Body of pancreas (tissue), 4 donors: ENCODE data around the gene RGS12.

Experiments used
- POLR2A ChIP-seq, 3 donors: fragments of 450-650 bp; IDR thresholded peaks; one replicate each; pipeline ENCODE4 v1.6.1; 2016; ENCODE audit warnings: antibody characterized with exemption in 3 of 3, mild to moderate bottlenecking in 2 of 3
- TF ChIP-seq, protein P1 (sequence below), 7 experiments: fragments of 450-650 bp in 4 of 7; fragments of 200-600 bp in 3 of 7; sonication (generic) in 3 of 7; IDR thresholded peaks; one replicate each; pipeline ENCODE4 v1.5.1; 2016 to 2019; ENCODE audit warnings: antibody characterized with exemption in 7 of 7

DNA sequence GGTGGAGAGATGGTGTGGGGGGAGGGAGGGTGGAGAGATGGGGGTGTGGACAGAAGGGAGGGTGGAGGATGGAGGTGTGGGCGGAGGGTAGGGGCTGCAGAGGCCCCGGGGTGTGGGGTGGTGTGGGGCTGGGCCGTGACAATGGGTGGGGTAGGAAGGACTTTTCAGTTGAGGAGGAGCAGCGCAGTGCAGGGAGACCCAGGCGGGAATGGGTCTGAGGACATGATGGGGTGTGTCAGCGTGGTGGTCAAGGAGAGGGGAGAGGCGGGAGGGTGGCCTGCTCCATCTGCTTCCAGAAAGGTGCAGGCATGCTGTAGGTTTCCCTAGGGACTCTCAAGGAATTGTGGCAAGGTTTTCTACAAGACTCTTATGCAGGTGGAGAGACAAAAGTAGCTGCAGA, 48.9 kb downstream of the RGS12 start:
- TF ChIP-seq, protein P1, sequence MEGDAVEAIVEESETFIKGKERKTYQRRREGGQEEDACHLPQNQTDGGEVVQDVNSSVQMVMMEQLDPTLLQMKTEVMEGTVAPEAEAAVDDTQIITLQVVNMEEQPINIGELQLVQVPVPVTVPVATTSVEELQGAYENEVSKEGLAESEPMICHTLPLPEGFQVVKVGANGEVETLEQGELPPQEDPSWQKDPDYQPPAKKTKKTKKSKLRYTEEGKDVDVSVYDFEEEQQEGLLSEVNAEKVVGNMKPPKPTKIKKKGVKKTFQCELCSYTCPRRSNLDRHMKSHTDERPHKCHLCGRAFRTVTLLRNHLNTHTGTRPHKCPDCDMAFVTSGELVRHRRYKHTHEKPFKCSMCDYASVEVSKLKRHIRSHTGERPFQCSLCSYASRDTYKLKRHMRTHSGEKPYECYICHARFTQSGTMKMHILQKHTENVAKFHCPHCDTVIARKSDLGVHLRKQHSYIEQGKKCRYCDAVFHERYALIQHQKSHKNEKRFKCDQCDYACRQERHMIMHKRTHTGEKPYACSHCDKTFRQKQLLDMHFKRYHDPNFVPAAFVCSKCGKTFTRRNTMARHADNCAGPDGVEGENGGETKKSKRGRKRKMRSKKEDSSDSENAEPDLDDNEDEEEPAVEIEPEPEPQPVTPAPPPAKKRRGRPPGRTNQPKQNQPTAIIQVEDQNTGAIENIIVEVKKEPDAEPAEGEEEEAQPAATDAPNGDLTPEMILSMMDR (IDR thresholded peaks at IDR 0.05) = no peak
- TF ChIP-seq POLR2A (IDR thresholded peaks at IDR 0.05) = no peak
